ENCODE results near the gene AGPAT3. TPM values are rescaled to one million over a fixed set of nuclear protein-coding genes. Genes with fewer than 3 reads are reported as not detected.

The AGPAT3 gene
- total RNA-seq, 1 experiment from 2014 or later: 13.0 TPM

GRCh38 chr21:43854773-43855633 is 10.0 kb upstream of the AGPAT3 start:
- H3K36me3 Mint-ChIP-seq (ENCODE audit: insufficient read depth in 1 of 3, low read depth in 3 of 3): no peaks in the 10 kb centered on the region
- Histone ChIP-seq H2AK5ac (ENCODE audit: insufficient read length, low read length) (no peak overlapping the region), H3K27ac (ENCODE audit: insufficient read length, low read depth, low read length) (no peak overlapping the region), H3K9ac (ENCODE audit: extremely low read depth, insufficient read length, low read length) (no peak overlapping the region), H2BK120ac (ENCODE audit: low read depth, low read length, poor library complexity, severe bottlenecking) (no peak overlapping the region), H3K79me2 (ENCODE audit: insufficient read depth, low read length) (no peaks in the 10 kb centered on the region), H3K4me2 (ENCODE audit: insufficient read depth, insufficient read length, low read length) (no peak overlapping the region), H2BK12ac (ENCODE audit: insufficient read length, low read depth, low read length) (no peak overlapping the region), H2BK20ac (ENCODE audit: low read depth, low read length, poor library complexity, severe bottlenecking) (no peak overlapping the region), H4K91ac (ENCODE audit: insufficient read length, low read depth, low read length) (no peak overlapping the region), H3K27me3 (ENCODE audit: insufficient read depth, low read length) (no peaks in the 10 kb centered on the region), H4K5ac (ENCODE audit: insufficient read length, low read depth, low read length) (no peak overlapping the region), H2AFZ (ENCODE audit: low read length) (no peak overlapping the region), H3T11ph (ENCODE audit: low read length) (no peak overlapping the region), H3K18ac (ENCODE audit: insufficient read length, low read depth, low read length) (no peak overlapping the region), H3K56ac (ENCODE audit: insufficient read length, low read depth, low read length) (no peak overlapping the region), H3K9me3 (ENCODE audit: control insufficient read depth, low read depth, low read length) (no peaks in the 10 kb centered on the region), H4K20me1 (ENCODE audit: control insufficient read depth, insufficient read depth, insufficient read length) (no peaks in the 10 kb centered on the region), H3K4ac (ENCODE audit: low read depth, low read length) (no peak overlapping the region), H2BK15ac (ENCODE audit: low read depth, low read length) (no peak overlapping the region), H3K4me1 (ENCODE audit: insufficient read depth, low read length) (no peaks in the 10 kb centered on the region), H3K23me2 (ENCODE audit: insufficient read length, low read depth, low read length, poor library complexity, severe bottlenecking) (no peaks in the 10 kb centered on the region), H4K8ac (replicated peaks; ENCODE audit: insufficient read length, low read depth, low read length) (no peak overlapping the region), H2BK5ac (ENCODE audit: insufficient read length, low read length) (no peak overlapping the region), H3K23ac (ENCODE audit: insufficient read length, low read depth, low read length) (no peak overlapping the region), H3K79me1 (ENCODE audit: insufficient read depth, low read depth, low read length, poor library complexity, severe bottlenecking) (no peaks in the 10 kb centered on the region), H3K14ac (ENCODE audit: insufficient read depth, low read length) (no peak overlapping the region; the same call in 1 of the 2 replicates)
- H3K9me3 Mint-ChIP-seq: no peaks in the 10 kb centered on the region
- H3K27ac Mint-ChIP-seq: no peak overlapping the region
- no peak overlapping the region for H3K4me3 Mint-ChIP-seq
- H3K27me3 Mint-ChIP-seq (ENCODE audit: low read depth): peaks cover 7% of the 10 kb centered on the region
- WGBS (ENCODE audit: extremely low coverage, insufficient read length, low lambda C conversion rate): no CpG with 5 or more reads among the region's 26 CpGs
- TF ChIP-seq, protein P1, sequence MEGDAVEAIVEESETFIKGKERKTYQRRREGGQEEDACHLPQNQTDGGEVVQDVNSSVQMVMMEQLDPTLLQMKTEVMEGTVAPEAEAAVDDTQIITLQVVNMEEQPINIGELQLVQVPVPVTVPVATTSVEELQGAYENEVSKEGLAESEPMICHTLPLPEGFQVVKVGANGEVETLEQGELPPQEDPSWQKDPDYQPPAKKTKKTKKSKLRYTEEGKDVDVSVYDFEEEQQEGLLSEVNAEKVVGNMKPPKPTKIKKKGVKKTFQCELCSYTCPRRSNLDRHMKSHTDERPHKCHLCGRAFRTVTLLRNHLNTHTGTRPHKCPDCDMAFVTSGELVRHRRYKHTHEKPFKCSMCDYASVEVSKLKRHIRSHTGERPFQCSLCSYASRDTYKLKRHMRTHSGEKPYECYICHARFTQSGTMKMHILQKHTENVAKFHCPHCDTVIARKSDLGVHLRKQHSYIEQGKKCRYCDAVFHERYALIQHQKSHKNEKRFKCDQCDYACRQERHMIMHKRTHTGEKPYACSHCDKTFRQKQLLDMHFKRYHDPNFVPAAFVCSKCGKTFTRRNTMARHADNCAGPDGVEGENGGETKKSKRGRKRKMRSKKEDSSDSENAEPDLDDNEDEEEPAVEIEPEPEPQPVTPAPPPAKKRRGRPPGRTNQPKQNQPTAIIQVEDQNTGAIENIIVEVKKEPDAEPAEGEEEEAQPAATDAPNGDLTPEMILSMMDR (conservative IDR thresholded peaks at IDR 0.05): no peak
- no peak for DNase-seq
- peaks cover 7 to 9% of the 10 kb centered on the region in 2 experiments for H3K4me1 Mint-ChIP-seq
